D721Med (cell line): ENCODE measurements around the gene DNMBP.

Experiments used
- DNase-seq: peaks from one replicate; pipeline ENCODE4 v3.0.0; 2011; ENCODE audit warnings: low spot score; ENCODE audit not compliant: insufficient read length
- FAIRE-seq: peaks from 2 replicates; lab custom pipeline; 2011; peaks lifted over from hg19 to GRCh38; lab: Jason Lieb, UNC
- TF ChIP-seq, protein P1 (sequence below): IDR thresholded peaks from 2 replicates; pipeline ENCODE4 v1.5.1; 2012; ENCODE audit warnings: mild to moderate bottlenecking, control low read depth; ENCODE audit not compliant: insufficient read depth; ENCODE audit errors: missing control alignments

DNMBP gene

DNA sequence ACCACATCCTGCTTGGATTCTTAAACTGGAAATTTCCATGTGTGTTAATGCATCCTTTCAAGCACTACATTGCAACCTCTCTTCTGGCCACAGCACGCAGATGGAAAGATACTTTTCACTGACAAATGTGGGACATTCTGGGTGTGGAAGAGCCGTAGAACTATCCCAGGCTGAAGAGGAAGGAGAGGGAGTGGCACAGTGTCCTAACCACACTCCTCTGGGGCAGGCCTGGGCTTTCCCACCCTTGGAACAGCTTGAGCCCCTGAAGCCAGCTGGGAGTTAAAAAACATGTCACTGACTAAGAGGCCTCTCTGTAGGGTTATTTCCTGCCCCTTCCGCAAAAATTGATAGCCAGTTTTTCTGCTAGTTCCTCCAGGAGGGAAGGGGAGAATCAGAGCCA, 34.0 kb upstream of the DNMBP start:
- DNase-seq (no peak), FAIRE-seq (no peak)
- TF ChIP-seq, protein P1, sequence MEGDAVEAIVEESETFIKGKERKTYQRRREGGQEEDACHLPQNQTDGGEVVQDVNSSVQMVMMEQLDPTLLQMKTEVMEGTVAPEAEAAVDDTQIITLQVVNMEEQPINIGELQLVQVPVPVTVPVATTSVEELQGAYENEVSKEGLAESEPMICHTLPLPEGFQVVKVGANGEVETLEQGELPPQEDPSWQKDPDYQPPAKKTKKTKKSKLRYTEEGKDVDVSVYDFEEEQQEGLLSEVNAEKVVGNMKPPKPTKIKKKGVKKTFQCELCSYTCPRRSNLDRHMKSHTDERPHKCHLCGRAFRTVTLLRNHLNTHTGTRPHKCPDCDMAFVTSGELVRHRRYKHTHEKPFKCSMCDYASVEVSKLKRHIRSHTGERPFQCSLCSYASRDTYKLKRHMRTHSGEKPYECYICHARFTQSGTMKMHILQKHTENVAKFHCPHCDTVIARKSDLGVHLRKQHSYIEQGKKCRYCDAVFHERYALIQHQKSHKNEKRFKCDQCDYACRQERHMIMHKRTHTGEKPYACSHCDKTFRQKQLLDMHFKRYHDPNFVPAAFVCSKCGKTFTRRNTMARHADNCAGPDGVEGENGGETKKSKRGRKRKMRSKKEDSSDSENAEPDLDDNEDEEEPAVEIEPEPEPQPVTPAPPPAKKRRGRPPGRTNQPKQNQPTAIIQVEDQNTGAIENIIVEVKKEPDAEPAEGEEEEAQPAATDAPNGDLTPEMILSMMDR = no peak

DNA sequence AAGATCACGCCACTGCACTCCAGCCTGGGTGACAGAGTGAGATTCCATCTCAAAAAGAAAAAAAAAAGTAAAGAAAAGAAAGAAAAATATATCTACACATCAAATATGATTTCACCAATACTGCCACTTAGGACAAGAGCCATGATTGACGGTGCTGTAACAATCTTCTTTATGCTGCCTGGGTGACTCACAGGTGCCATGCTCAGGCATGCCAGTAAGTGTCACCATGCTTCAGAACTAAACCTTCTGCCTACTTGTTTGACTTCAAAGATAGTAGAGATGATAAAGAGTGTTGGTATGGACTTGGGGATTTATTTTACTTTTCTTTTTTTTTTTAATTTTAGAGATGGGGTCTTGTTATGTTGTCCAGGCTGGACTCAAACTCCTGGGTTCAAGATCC, 33.6 kb upstream of the DNMBP start:
- DNase-seq = no peak

GRCh38 chr10:100041306-100042002, 31.7 kb upstream of the DNMBP start:
- no peak for DNase-seq
- FAIRE-seq = no peak
- TF ChIP-seq, protein P1 = no peak

More for the DNA sequence above, 33.6 kb upstream of the DNMBP start:
- TF ChIP-seq, protein P1 = no peak
- FAIRE-seq = no peak

GRCh38 chr10:100038561-100039071, 28.9 kb upstream of the DNMBP start:
- FAIRE-seq (no peak), DNase-seq (no peak)
- TF ChIP-seq, protein P1 = no peak

GRCh38 chr10:100037758-100038315, 28.1 kb upstream of the DNMBP start:
- DNase-seq (no peak), FAIRE-seq (no peak)
- TF ChIP-seq, protein P1 = no peak

GRCh38 chr10:100036850-100037249, 27.1 kb upstream of the DNMBP start:
- DNase-seq = no peak
- TF ChIP-seq, protein P1 = no peak
- no peak for FAIRE-seq

DNA sequence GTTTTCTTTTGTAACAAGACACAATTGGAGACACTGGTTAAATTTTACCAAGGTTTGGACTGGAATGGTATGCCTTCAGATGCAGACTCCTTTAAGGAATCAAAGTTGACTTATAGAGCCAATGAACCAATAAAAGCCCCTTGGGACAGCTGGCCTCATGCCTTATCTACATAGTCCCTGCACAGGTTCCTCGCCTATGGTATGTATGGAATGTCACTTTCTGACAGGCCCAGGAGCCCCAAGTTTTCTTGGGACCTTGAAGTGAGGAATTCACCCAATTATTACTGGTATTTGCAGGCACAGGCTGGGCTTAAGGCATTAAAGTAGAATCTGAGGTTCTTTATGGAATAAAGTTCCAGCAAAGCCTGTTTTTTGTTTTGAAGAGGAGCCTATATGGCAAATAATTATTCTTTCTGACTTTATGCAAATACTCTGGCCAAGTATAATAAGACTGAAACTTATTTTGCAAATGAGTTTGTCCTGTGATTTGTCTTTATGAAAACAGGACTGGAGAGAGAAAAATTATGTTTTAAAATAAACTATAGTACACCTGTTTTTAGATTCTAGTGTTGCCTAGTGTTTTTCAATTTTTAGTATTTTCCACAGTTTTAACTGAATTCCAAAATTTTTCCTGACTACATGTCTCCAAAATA, 24.1 kb upstream of the DNMBP start:
- FAIRE-seq (no peak), DNase-seq (no peak)
- TF ChIP-seq, protein P1 = no peak
